Spleen (tissue), 11 donors: Measurements from ENCODE around the gene DCUN1D3. TPM values are rescaled to one million over a fixed set of nuclear protein-coding genes. Genes with fewer than 3 reads are reported as not detected.

Source experiments
- DNase-seq: peaks from one replicate; pipeline ENCODE4 v3.0.0-alpha.2; 2020
- H3K27ac ChIP-seq, 8 donors: fragments of 200-600 bp; sonication (generic) in 7 of 8; 1 replicate in 4 of 8; 2 replicates in 4 of 8; pipeline versions ENCODE4 v1.5.0 to v1.8.0; 2016 to 2021; ENCODE audit warnings: inconsistent platforms in 4 of 8, mild to moderate bottlenecking in 4 of 8, moderate library complexity in 1 of 8
- H3K27me3 ChIP-seq, 7 donors: fragments of 200-600 bp; sonication (generic) in 6 of 7; replicated peaks in 1 of 7; 1 replicate in 4 of 7; 2 replicates in 3 of 7; pipeline versions ENCODE4 v1.5.0 to v1.8.0; 2016 to 2021; ENCODE audit warnings: inconsistent platforms in 3 of 7, mild to moderate bottlenecking in 1 of 7
- H3K36me3 ChIP-seq, 6 donors: fragments of 200-600 bp; sonication (generic) in 5 of 6; 1 replicate in 4 of 6; 2 replicates in 2 of 6; pipeline versions ENCODE4 v1.5.0 to v1.8.0; 2016 to 2021; ENCODE audit warnings: inconsistent platforms in 2 of 6
- H3K4me1 ChIP-seq, 6 donors: fragments of 200-600 bp; sonication (generic) in 5 of 6; 1 replicate in 3 of 6; 2 replicates in 3 of 6; pipeline versions ENCODE4 v1.5.0 to v1.8.0; 2016 to 2021; ENCODE audit warnings: inconsistent platforms in 3 of 6
- H3K4me3 ChIP-seq, 8 donors: fragments of 200-600 bp; sonication (generic) in 7 of 8; 1 replicate in 4 of 8; 2 replicates in 4 of 8; pipeline versions ENCODE4 v1.5.0 to v1.8.0; 2016 to 2021; ENCODE audit warnings: inconsistent platforms in 4 of 8, mild to moderate bottlenecking in 4 of 8, moderate library complexity in 2 of 8
- H3K9me3 ChIP-seq, 8 donors: fragments of 200-600 bp; sonication (generic) in 7 of 8; 1 replicate in 4 of 8; 2 replicates in 4 of 8; pipeline versions ENCODE4 v1.5.0 to v1.8.0; 2016 to 2021; ENCODE audit warnings: inconsistent platforms in 4 of 8
- POLR2A ChIP-seq, 3 donors: fragments of 450-650 bp; IDR thresholded peaks; one replicate each; pipeline ENCODE4 v1.5.1; 2017; ENCODE audit warnings: antibody characterized with exemption in 3 of 3, mild to moderate bottlenecking in 1 of 3
- POLR2AphosphoS5 ChIP-seq, 3 donors: sonication (generic); formaldehyde crosslinking; IDR thresholded peaks; one replicate each; pipeline ENCODE4 v1.5.1; 2017; ENCODE audit warnings: antibody characterized with exemption in 3 of 3
- WGBS, 5 donors: extraction: QIAGEN DNeasy Blood & Tissue Kit in 3 of 5; methylation state at CpG; one replicate each; pipeline versions ENCODE4 v1.1.5 to v1.1.7; 2013 to 2018; 5-methylcytosine and 5-hydroxymethylcytosine counted together
- intact Hi-C: fragments of 100-400 bp; cut with DNase I; formaldehyde crosslinking; loops from one replicate; pipeline ENCODE4 v1.15.0; 2023; ENCODE audit warnings: low total_unique reads
- polyA plus RNA-seq, 3 donors: library from polyadenylated mRNA; stranded (reverse); fragments of 200-250 nt; gene quantifications; one replicate each; pipeline ENCODE4 v1.2.1, GENCODE V29; 2013
- total RNA-seq, 7 donors: library from RNA; depleted of rRNA in 3 of 7; stranded (reverse); fragments of >200 nt in 3 of 7; fragmentation: NEBNext Ultra II Directional in 4 of 7; extraction: Animal tissue kit (Norgen Biotek cat#: 25700) in 4 of 7; gene quantifications; one replicate each; pipeline versions ENCODE4 v1.1.0 to v1.2.1, GENCODE V29; 2016 to 2021
- TF ChIP-seq, protein P1 (sequence below), 11 experiments: fragments of 200-600 bp in 7 of 11; fragments of 450-650 bp in 4 of 11; sonication (generic) in 4 of 11; IDR thresholded peaks in 8 of 11; conservative IDR thresholded peaks in 3 of 11; 1 replicate in 7 of 11; 2 replicates in 4 of 11; pipeline versions ENCODE4 v1.4.0 to v1.8.0; 2016 to 2021; ENCODE audit warnings: antibody characterized with exemption in 11 of 11, inconsistent platforms in 4 of 11, mild to moderate bottlenecking in 1 of 11
- donor health status: healthy with polysubstance abuse.
- donor health status: DM: no; HTN: no; CAD: no; lungs with moderate emphysema.
- donor health status: DM: no; HTN: no; CAD: no.
- donor health status: Bipolar disorder and iron deficiency.
- donor health status: healthy.
- donor health status: DM: no; HTN: no; CAD: no.
- donor health status: DM: yes; HTN: yes; CAD: no.

DCUN1D3 gene
- total and polyA plus RNA-seq, 10 donors, result 1.0 to 13.7 (median 7.8) TPM

DNA sequence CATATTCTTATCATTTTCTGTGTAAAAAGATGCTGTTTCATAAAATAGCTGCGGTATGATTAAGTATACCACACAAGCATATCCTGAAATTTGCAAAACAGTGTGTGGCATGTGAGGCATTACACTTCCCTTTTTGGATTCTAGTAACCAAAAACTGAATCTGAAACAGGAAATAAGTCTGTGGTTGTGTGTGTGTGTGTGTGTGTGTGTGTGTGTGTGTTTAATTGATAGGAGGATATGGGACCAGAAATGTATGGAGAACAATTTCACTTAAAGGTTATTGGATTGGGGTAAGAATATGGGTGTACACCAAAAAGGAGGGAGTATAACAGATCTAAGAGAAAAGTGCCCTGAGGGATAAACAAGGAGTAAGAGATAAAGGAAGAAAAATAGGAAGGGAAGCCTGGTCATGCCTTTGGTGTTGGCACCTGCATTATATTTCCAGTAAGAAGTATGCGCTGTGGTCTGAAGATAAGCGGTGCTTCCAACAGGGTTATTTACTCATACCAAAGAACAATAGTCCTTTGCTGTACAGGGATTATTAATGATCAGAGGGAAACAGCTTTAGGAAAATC, 4.4 kb upstream of the DCUN1D3 start:
- TF ChIP-seq, protein P1, sequence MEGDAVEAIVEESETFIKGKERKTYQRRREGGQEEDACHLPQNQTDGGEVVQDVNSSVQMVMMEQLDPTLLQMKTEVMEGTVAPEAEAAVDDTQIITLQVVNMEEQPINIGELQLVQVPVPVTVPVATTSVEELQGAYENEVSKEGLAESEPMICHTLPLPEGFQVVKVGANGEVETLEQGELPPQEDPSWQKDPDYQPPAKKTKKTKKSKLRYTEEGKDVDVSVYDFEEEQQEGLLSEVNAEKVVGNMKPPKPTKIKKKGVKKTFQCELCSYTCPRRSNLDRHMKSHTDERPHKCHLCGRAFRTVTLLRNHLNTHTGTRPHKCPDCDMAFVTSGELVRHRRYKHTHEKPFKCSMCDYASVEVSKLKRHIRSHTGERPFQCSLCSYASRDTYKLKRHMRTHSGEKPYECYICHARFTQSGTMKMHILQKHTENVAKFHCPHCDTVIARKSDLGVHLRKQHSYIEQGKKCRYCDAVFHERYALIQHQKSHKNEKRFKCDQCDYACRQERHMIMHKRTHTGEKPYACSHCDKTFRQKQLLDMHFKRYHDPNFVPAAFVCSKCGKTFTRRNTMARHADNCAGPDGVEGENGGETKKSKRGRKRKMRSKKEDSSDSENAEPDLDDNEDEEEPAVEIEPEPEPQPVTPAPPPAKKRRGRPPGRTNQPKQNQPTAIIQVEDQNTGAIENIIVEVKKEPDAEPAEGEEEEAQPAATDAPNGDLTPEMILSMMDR (IDR thresholded peaks at IDR 0.05 in 8 of 11, conservative IDR thresholded peaks at IDR 0.05 in 3 of 11), result peak in 3 of 11 experiments; percentile 25 to 65 (median 33)
- TF ChIP-seq POLR2A (IDR thresholded peaks at IDR 0.05), result no peak
- TF ChIP-seq POLR2AphosphoS5 (IDR thresholded peaks at IDR 0.05), result no peak
- H3K27ac ChIP-seq, result peak overlapping the region; percentile 61 to 99 (median 88)
- no peaks in the 10 kb centered on the region for H3K9me3 ChIP-seq
- no peaks in the 10 kb centered on the region for H3K27me3 ChIP-seq
- 9 to 25% (median 19%) methylated on average over 3 of the region's 3 CpGs for WGBS, 5 donors
- intact Hi-C loops, result no loop called here
- no peak for DNase-seq
- H3K4me1 ChIP-seq, result peaks cover 31 to 81% (median 61%) of the 10 kb centered on the region in 6 donors
- H3K36me3 ChIP-seq, result peaks cover 0 to 7% (median 0%) of the 10 kb centered on the region in 6 donors
- H3K4me3 ChIP-seq, result peak overlapping the region in 1 of 8 donors; percentile 28

DNA sequence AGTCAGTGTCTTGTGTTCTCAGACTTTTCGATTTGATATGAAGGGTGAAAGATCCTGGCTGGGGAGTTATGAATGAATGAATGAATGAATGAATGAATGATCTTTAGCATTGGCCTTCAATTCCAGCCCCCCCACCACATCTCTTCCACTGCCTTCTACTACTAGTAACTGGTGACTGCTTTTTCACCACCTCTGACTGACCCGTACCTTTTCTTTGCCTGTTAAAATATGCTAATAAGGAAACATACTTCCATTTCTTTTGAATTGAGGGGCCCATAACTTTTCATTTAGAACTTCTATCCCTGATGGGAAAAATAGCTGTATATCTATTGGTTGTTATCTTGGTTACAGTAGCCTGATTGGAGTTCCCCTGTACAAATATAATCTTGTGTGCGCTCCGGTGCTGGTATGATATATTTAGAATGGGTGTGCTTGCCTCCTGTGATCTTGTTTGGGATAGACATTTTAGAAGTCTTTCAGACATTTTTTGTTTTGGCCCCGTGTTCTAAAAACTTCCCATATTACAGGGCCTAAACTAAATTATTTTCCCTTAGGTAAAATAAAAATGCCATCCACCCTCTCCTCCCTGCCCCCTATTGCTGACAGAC, 3.8 kb upstream of the DCUN1D3 start:
- DNase-seq, result no peak
- Histone ChIP-seq H3K27ac (peak overlapping the region; percentile 61 to 99 (median 88)), H3K36me3 (peaks cover 0 to 7% (median 0%) of the 10 kb centered on the region in 6 donors), H3K27me3 (no peaks in the 10 kb centered on the region), H3K4me3 (peak overlapping the region in 1 of 8 donors; percentile 28), H3K4me1 (peaks cover 33 to 87% (median 67%) of the 10 kb centered on the region in 6 donors), H3K9me3 (no peaks in the 10 kb centered on the region)
- TF ChIP-seq POLR2AphosphoS5 (IDR thresholded peaks at IDR 0.05) (no peak), POLR2A (IDR thresholded peaks at IDR 0.05) (no peak)
- TF ChIP-seq, protein P1 (IDR thresholded peaks at IDR 0.05 in 8 of 11, conservative IDR thresholded peaks at IDR 0.05 in 3 of 11), result no peak
- 17 to 46% (median 29%) methylated on average over 5 of the region's 5 CpGs for WGBS, 5 donors
- intact Hi-C loops, result no loop called here

DNA sequence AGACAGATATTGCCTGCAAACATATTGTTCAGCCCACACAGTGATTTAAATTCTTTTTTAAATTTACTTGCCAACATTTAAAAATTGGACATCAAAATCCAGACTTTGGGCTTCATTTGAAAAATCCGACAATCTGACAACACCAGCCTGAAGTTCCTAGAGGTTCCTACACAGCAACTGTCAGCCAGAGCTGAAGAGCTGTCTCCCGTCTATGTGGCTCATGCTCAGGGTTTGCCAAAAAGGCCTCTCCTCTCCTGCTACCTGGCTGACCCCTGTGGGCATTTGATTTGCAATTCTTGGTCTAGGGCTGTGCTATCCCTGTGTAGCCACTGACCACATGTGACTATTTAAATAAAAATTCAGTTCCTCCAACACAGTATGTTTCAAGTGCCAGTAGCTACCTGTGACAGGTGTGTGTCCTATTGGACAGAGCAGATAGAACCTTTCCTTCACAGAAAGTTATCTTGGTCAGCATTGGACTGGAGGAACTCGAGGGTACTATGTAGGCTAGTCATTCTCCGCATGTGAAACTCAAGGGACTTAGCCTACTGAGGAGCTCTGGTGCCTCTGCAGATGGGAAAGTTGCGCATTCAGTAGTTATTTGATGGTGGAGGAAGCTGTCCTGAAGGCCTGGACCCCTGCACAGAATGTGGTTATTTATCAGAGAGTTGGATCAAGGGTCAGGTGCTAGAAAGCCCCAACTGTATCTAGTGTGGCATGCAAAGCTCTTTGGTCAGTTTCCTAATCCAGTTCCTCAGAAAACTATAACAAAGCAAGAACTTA, 3.1 kb upstream of the DCUN1D3 start:
- 60 to 88% (median 77%) methylated on average over 5 of the region's 5 CpGs for WGBS, 5 donors

More for the DNA sequence above, 3.1 kb upstream of the DCUN1D3 start:
- H3K4me3 ChIP-seq, result peak overlapping the region in 1 of 8 donors; percentile 13
- H3K27me3 ChIP-seq, result no peaks in the 10 kb centered on the region
- DNase-seq, result no peak
- H3K4me1 ChIP-seq, result peaks cover 33 to 89% (median 73%) of the 10 kb centered on the region in 6 donors
- no peak for TF ChIP-seq POLR2A (IDR thresholded peaks at IDR 0.05)
- no peak for TF ChIP-seq POLR2AphosphoS5 (IDR thresholded peaks at IDR 0.05)
- TF ChIP-seq, protein P1 (IDR thresholded peaks at IDR 0.05 in 8 of 11, conservative IDR thresholded peaks at IDR 0.05 in 3 of 11), result no peak
- intact Hi-C loops, result no loop called here
- H3K9me3 ChIP-seq, result no peaks in the 10 kb centered on the region
- H3K36me3 ChIP-seq, result peaks cover 0 to 7% (median 0%) of the 10 kb centered on the region in 6 donors
- peak overlapping the region in 7 of 8 donors; percentile 72 to 99 (median 96) for H3K27ac ChIP-seq
